Measurements from ENCODE around the gene MED1. TPM values are rescaled to one million over a fixed set of nuclear protein-coding genes. Genes with fewer than 3 reads are reported as not detected.
"Not testable (repeated sequence)": the region's sequence is repeated elsewhere in the genome, so short reads cannot be mapped to it uniquely, and the experiment has no call there.

MED1 gene
- total and polyA plus RNA-seq, 5 donors from 2014 or later: 15.8 to 45.4 (median 18.3) TPM

GRCh38 chr17:39455919-39456318 lies 4.9 kb upstream of the MED1 start:
- no peak overlapping the region for H3K4me3 Mint-ChIP-seq

GRCh38 chr17:39450051-39450450 lies 1.0 kb downstream of the MED1 start:
- H3K4me1 ChIP-seq (ENCODE audit: control insufficient read depth, insufficient read depth, low read length, poor library complexity, severe bottlenecking): peaks cover 15% of the 10 kb centered on the region
- Mint-ChIP-seq H3K4me1 (peaks cover 12 to 46% (median 26%) of the 10 kb centered on the region in 4 donors), H3K9me3 (peaks cover 0 to 1% (median 0%) of the 10 kb centered on the region in 7 donors), H3K4me3 (peak overlapping the region; percentile 95 to 99 (median 96)), H3K27me3 (no peaks in the 10 kb centered on the region), H3K27ac (peak overlapping the region; percentile 86 to 99 (median 99)), H3K36me3 (peaks cover 4% of the 10 kb centered on the region)
- no peaks in the 10 kb centered on the region for H3K27me3 ChIP-seq (ENCODE audit: control insufficient read depth, insufficient read depth, low read length)
- H3K36me3 ChIP-seq (ENCODE audit: control insufficient read depth, insufficient read depth, low read length): peaks cover 25% of the 10 kb centered on the region
- peak overlapping the region; percentile 91 for H3K27ac ChIP-seq (ENCODE audit: insufficient read depth, low read length, poor library complexity, severe bottlenecking)
- ATAC-seq (ENCODE audit: low read depth in 2 of 2): no peak
- H3K9me3 ChIP-seq (ENCODE audit: control insufficient read depth in 2 of 2, low read length in 2 of 2): no peaks in the 10 kb centered on the region
- H3K4me3 ChIP-seq (ENCODE audit: low read depth, low read length): peak overlapping the region; percentile 81
- no peak for DNase-seq

More at GRCh38 chr17:39455919-39456318, 4.9 kb upstream of the MED1 start:
- H3K36me3 Mint-ChIP-seq: no peaks in the 10 kb centered on the region
- ATAC-seq (ENCODE audit: low read depth in 2 of 2) (no peak), DNase-seq (no peak)
- H3K9me3 ChIP-seq (ENCODE audit: control insufficient read depth in 2 of 2, low read length in 2 of 2): no peaks in the 10 kb centered on the region
- no peak overlapping the region for H3K4me3 ChIP-seq (ENCODE audit: low read depth, low read length)
- H3K27me3 Mint-ChIP-seq: peaks cover 1% of the 10 kb centered on the region
- peaks cover 0 to 1% (median 0%) of the 10 kb centered on the region in 7 donors for H3K9me3 Mint-ChIP-seq
- peaks cover 8% of the 10 kb centered on the region for H3K4me1 ChIP-seq (ENCODE audit: control insufficient read depth, insufficient read depth, low read length, poor library complexity, severe bottlenecking)
- H3K36me3 ChIP-seq (ENCODE audit: control insufficient read depth, insufficient read depth, low read length): no peaks in the 10 kb centered on the region
- no peak overlapping the region for H3K27ac Mint-ChIP-seq
- peaks cover 3 to 21% (median 12%) of the 10 kb centered on the region in 4 donors for H3K4me1 Mint-ChIP-seq
- no peaks in the 10 kb centered on the region for H3K27me3 ChIP-seq (ENCODE audit: control insufficient read depth, insufficient read depth, low read length)
- no peak overlapping the region for H3K27ac ChIP-seq (ENCODE audit: insufficient read depth, low read length, poor library complexity, severe bottlenecking)

GRCh38 chr17:39447561-39447960 lies 3.5 kb downstream of the MED1 start:
- no peaks in the 10 kb centered on the region for H3K9me3 ChIP-seq (ENCODE audit: control insufficient read depth in 2 of 2, low read length in 2 of 2)
- peaks cover 43% of the 10 kb centered on the region for H3K36me3 ChIP-seq (ENCODE audit: control insufficient read depth, insufficient read depth, low read length)
- Mint-ChIP-seq H3K36me3 (peaks cover 15% of the 10 kb centered on the region), H3K27me3 (no peaks in the 10 kb centered on the region), H3K9me3 (peaks cover 0 to 1% (median 0%) of the 10 kb centered on the region in 7 donors), H3K4me1 (peaks cover 12 to 50% (median 32%) of the 10 kb centered on the region in 4 donors), H3K4me3 (peak overlapping the region in 2 of 4 donors; percentile 38 to 99), H3K27ac (no peak overlapping the region)
- no peak for ATAC-seq (ENCODE audit: low read depth in 2 of 2)
- no peak overlapping the region for H3K27ac ChIP-seq (ENCODE audit: insufficient read depth, low read length, poor library complexity, severe bottlenecking)
- no peaks in the 10 kb centered on the region for H3K27me3 ChIP-seq (ENCODE audit: control insufficient read depth, insufficient read depth, low read length)
- peaks cover 15% of the 10 kb centered on the region for H3K4me1 ChIP-seq (ENCODE audit: control insufficient read depth, insufficient read depth, low read length, poor library complexity, severe bottlenecking)
- H3K4me3 ChIP-seq (ENCODE audit: low read depth, low read length): no peak overlapping the region
- DNase-seq: no peak

GRCh38 chr17:39443326-39443725 lies 7.7 kb downstream of the MED1 start:
- no peak overlapping the region for H3K4me3 ChIP-seq (ENCODE audit: low read depth, low read length)
- H3K4me1 ChIP-seq (ENCODE audit: control insufficient read depth, insufficient read depth, low read length, poor library complexity, severe bottlenecking): no peaks in the 10 kb centered on the region
- H3K27ac Mint-ChIP-seq: peak overlapping the region in 1 of 3 donors; percentile 10
- H3K4me1 Mint-ChIP-seq: peaks cover 0 to 26% (median 19%) of the 10 kb centered on the region in 4 donors
- peaks cover 77% of the 10 kb centered on the region for H3K36me3 ChIP-seq (ENCODE audit: control insufficient read depth, insufficient read depth, low read length)
- peaks cover 0 to 1% (median 0%) of the 10 kb centered on the region in 7 donors for H3K9me3 Mint-ChIP-seq
- no peaks in the 10 kb centered on the region for H3K27me3 ChIP-seq (ENCODE audit: control insufficient read depth, insufficient read depth, low read length)
- DNase-seq: no peak
- H3K9me3 ChIP-seq (ENCODE audit: control insufficient read depth in 2 of 2, low read length in 2 of 2): no peaks in the 10 kb centered on the region
- H3K27ac ChIP-seq (ENCODE audit: insufficient read depth, low read length, poor library complexity, severe bottlenecking): no peak overlapping the region
- H3K36me3 Mint-ChIP-seq: peaks cover 41% of the 10 kb centered on the region
- H3K27me3 Mint-ChIP-seq: no peaks in the 10 kb centered on the region
- ATAC-seq (ENCODE audit: low read depth in 2 of 2): no peak
- H3K4me3 Mint-ChIP-seq: no peak overlapping the region

- Mint-ChIP-seq H3K4me1 (peaks cover 0 to 13% (median 11%) of the 10 kb centered on the region in 4 donors), H3K36me3 (peaks cover 43% of the 10 kb centered on the region), H3K27ac (peak overlapping the region in 1 of 3 donors; percentile 55)
- H3K4me3 ChIP-seq (ENCODE audit: low read depth, low read length); H3K9me3 Mint-ChIP-seq; H3K4me3 Mint-ChIP-seq; H3K4me1 ChIP-seq (ENCODE audit: control insufficient read depth, insufficient read depth, low read length, poor library complexity, severe bottlenecking); H3K27ac ChIP-seq (ENCODE audit: insufficient read depth, low read length, poor library complexity, severe bottlenecking); H3K9me3 ChIP-seq (ENCODE audit: control insufficient read depth in 2 of 2, low read length in 2 of 2); H3K27me3 ChIP-seq (ENCODE audit: control insufficient read depth, insufficient read depth, low read length); ATAC-seq (ENCODE audit: low read depth in 2 of 2); H3K27me3 Mint-ChIP-seq; DNase-seq: not testable (repeated sequence)
- H3K36me3 ChIP-seq (ENCODE audit: control insufficient read depth, insufficient read depth, low read length): peaks cover 71% of the 10 kb centered on the region
Measured at GRCh38 chr17:39439868-39440267, 11.2 kb downstream of the MED1 start.

GRCh38 chr17:39429600-39429999 lies 21.5 kb downstream of the MED1 start:
- Histone ChIP-seq H3K27me3 (ENCODE audit: control insufficient read depth, insufficient read depth, low read length) (no peaks in the 10 kb centered on the region), H3K9me3 (ENCODE audit: control insufficient read depth in 2 of 2, low read length in 2 of 2) (no peaks in the 10 kb centered on the region), H3K36me3 (ENCODE audit: control insufficient read depth, insufficient read depth, low read length) (peaks cover 70% of the 10 kb centered on the region), H3K4me1 (ENCODE audit: control insufficient read depth, insufficient read depth, low read length, poor library complexity, severe bottlenecking) (no peaks in the 10 kb centered on the region), H3K27ac (ENCODE audit: insufficient read depth, low read length, poor library complexity, severe bottlenecking) (no peak overlapping the region), H3K4me3 (ENCODE audit: low read depth, low read length) (no peak overlapping the region)
- no peak overlapping the region for H3K4me3 Mint-ChIP-seq
- no peaks in the 10 kb centered on the region for H3K9me3 Mint-ChIP-seq
- no peaks in the 10 kb centered on the region for H3K27me3 Mint-ChIP-seq
- no peak overlapping the region for H3K27ac Mint-ChIP-seq
- peaks cover 20% of the 10 kb centered on the region for H3K36me3 Mint-ChIP-seq
- ATAC-seq (ENCODE audit: low read depth in 2 of 2) (no peak), DNase-seq (no peak)
- H3K4me1 Mint-ChIP-seq: peaks cover 0 to 5% (median 0%) of the 10 kb centered on the region in 4 donors

GRCh38 chr17:39416141-39416540 lies 34.9 kb downstream of the MED1 start:
- no peaks in the 10 kb centered on the region for H3K27me3 Mint-ChIP-seq
- Histone ChIP-seq H3K9me3 (ENCODE audit: control insufficient read depth in 2 of 2, low read length in 2 of 2) (no peaks in the 10 kb centered on the region), H3K4me1 (ENCODE audit: control insufficient read depth, insufficient read depth, low read length, poor library complexity, severe bottlenecking) (no peaks in the 10 kb centered on the region), H3K4me3 (ENCODE audit: low read depth, low read length) (no peak overlapping the region), H3K27me3 (ENCODE audit: control insufficient read depth, insufficient read depth, low read length) (no peaks in the 10 kb centered on the region), H3K36me3 (ENCODE audit: control insufficient read depth, insufficient read depth, low read length) (peaks cover 77% of the 10 kb centered on the region), H3K27ac (ENCODE audit: insufficient read depth, low read length, poor library complexity, severe bottlenecking) (no peak overlapping the region)
- no peaks in the 10 kb centered on the region for H3K4me1 Mint-ChIP-seq
- DNase-seq (no peak), ATAC-seq (ENCODE audit: low read depth in 2 of 2) (no peak)
- peaks cover 18% of the 10 kb centered on the region for H3K36me3 Mint-ChIP-seq
- H3K9me3 Mint-ChIP-seq: peaks cover 0 to 2% (median 0%) of the 10 kb centered on the region in 7 donors
- no peak overlapping the region for H3K4me3 Mint-ChIP-seq
- no peak overlapping the region for H3K27ac Mint-ChIP-seq

GRCh38 chr17:39410279-39410678 lies 40.8 kb downstream of the MED1 start:
- no peak for ATAC-seq (ENCODE audit: low read depth in 2 of 2)
- Mint-ChIP-seq H3K9me3 (no peaks in the 10 kb centered on the region), H3K4me3 (no peak overlapping the region), H3K27me3 (no peaks in the 10 kb centered on the region), H3K36me3 (peaks cover 39% of the 10 kb centered on the region), H3K4me1 (peaks cover 0 to 10% (median 4%) of the 10 kb centered on the region in 4 donors), H3K27ac (no peak overlapping the region)
- Histone ChIP-seq H3K4me1 (ENCODE audit: control insufficient read depth, insufficient read depth, low read length, poor library complexity, severe bottlenecking) (no peaks in the 10 kb centered on the region), H3K4me3 (ENCODE audit: low read depth, low read length) (no peak overlapping the region), H3K36me3 (ENCODE audit: control insufficient read depth, insufficient read depth, low read length) (peaks cover 74% of the 10 kb centered on the region), H3K27ac (ENCODE audit: insufficient read depth, low read length, poor library complexity, severe bottlenecking) (no peak overlapping the region), H3K9me3 (ENCODE audit: control insufficient read depth in 2 of 2, low read length in 2 of 2) (no peaks in the 10 kb centered on the region), H3K27me3 (ENCODE audit: control insufficient read depth, insufficient read depth, low read length) (no peaks in the 10 kb centered on the region)
- DNase-seq: no peak

Measured in CD4-positive, CD25-positive, alpha-beta regulatory T cell (primary cell).